GM15510 (cell line): ENCODE data around the gene PGGHG.

ENCODE experiments used
- POLR2A ChIP-seq: IDR thresholded peaks from 3 replicates; pipeline ENCODE4 v1.6.1; 2011; ENCODE audit warnings: borderline replicate concordance; ENCODE audit not compliant: insufficient read length; ENCODE audit errors: extremely low read depth

The PGGHG gene

GRCh38 chr11:288478-289397, at the start of gene PGGHG:
Gene PGGHG, plus strand, starts transcription at chr11:289126. Its CDS starts 691 bp downstream, at chr11:289817.
- TF ChIP-seq POLR2A: peak; percentile 68

GRCh38 chr11:240315-240714, 48.6 kb upstream of the PGGHG start:
- TF ChIP-seq POLR2A: no peak

- TF ChIP-seq POLR2A: no peak
Measured at GRCh38 chr11:241634-242033, 47.3 kb upstream of the PGGHG start.

- TF ChIP-seq POLR2A: no peak
Measured at GRCh38 chr11:244376-244775, 44.5 kb upstream of the PGGHG start.

- TF ChIP-seq POLR2A: no peak
Measured at GRCh38 chr11:249062-249461, 39.9 kb upstream of the PGGHG start.

GRCh38 chr11:250274-250673, 38.7 kb upstream of the PGGHG start:
- TF ChIP-seq POLR2A: no peak

GRCh38 chr11:250740-251299, 38.1 kb upstream of the PGGHG start:
- no peak for TF ChIP-seq POLR2A

- TF ChIP-seq POLR2A: no peak
Measured at GRCh38 chr11:251550-251949, 37.4 kb upstream of the PGGHG start.

GRCh38 chr11:252666-253065, 36.3 kb upstream of the PGGHG start:
- no peak for TF ChIP-seq POLR2A

- no peak for TF ChIP-seq POLR2A
Measured at GRCh38 chr11:253160-253885, 35.6 kb upstream of the PGGHG start.

GRCh38 chr11:253886-254270, 35.0 kb upstream of the PGGHG start:
- TF ChIP-seq POLR2A: no peak

GRCh38 chr11:255176-255575, 33.8 kb upstream of the PGGHG start:
- TF ChIP-seq POLR2A: no peak

GRCh38 chr11:255816-256215, 33.1 kb upstream of the PGGHG start:
- no peak for TF ChIP-seq POLR2A

GRCh38 chr11:256952-257737, 31.8 kb upstream of the PGGHG start:
- no peak for TF ChIP-seq POLR2A
